Gastrocnemius medialis (tissue), 4 donors: ENCODE measurements around the gene SH2D4B. TPM values are rescaled to one million over a fixed set of nuclear protein-coding genes. Genes with fewer than 3 reads are reported as not detected.

Source experiments
- ATAC-seq, 2 donors: fragments of 150-250 bp; one replicate each; pipeline ENCODE4 v1.9.1; 2016
- DNase-seq, 2 donors: peaks; one replicate each; pipeline ENCODE4 v3.0.0-alpha.2; 2019
- H3K27ac ChIP-seq, 4 donors: fragments of 200-600 bp; sonication (generic); 1 replicate in 1 of 4; 2 replicates in 3 of 4; pipeline ENCODE4 v1.5.1; 2016 to 2018; ENCODE audit warnings: mild to moderate bottlenecking in 2 of 4, moderate library complexity in 1 of 4
- H3K27me3 ChIP-seq, 3 donors: fragments of 200-600 bp; sonication (generic) in 2 of 3; 1 replicate in 1 of 3; 2 replicates in 2 of 3; pipeline versions ENCODE4 v1.5.1 to v1.6.0; 2016 to 2019; ENCODE audit warnings: mild to moderate bottlenecking in 1 of 3, moderate library complexity in 1 of 3
- H3K36me3 ChIP-seq, 2 donors: fragments of 200-600 bp; sonication (generic) in 1 of 2; one replicate each; pipeline ENCODE4 v1.5.1; 2017 to 2018
- H3K4me1 ChIP-seq, 2 donors: fragments of 200-600 bp; sonication (generic) in 1 of 2; one replicate each; pipeline ENCODE4 v1.5.1; 2016 to 2017; ENCODE audit warnings: mild to moderate bottlenecking in 2 of 2
- H3K4me3 ChIP-seq, 4 donors: fragments of 200-600 bp; sonication (generic) in 3 of 4; 1 replicate in 1 of 4; 2 replicates in 3 of 4; pipeline ENCODE4 v1.5.1; 2016 to 2019; ENCODE audit warnings: mild to moderate bottlenecking in 2 of 4
- H3K9me3 ChIP-seq, 3 donors: fragments of 200-600 bp; sonication (generic) in 2 of 3; 1 replicate in 1 of 3; 2 replicates in 2 of 3; pipeline ENCODE4 v1.5.1; 2016 to 2019
- CTCF ChIP-seq, 5 experiments: fragments of 450-650 bp in 3 of 5; fragments of 200-600 bp in 2 of 5; sonication (generic) in 2 of 5; IDR thresholded peaks in 4 of 5; conservative IDR thresholded peaks in 1 of 5; 1 replicate in 4 of 5; 2 replicates in 1 of 5; pipeline ENCODE4 v1.5.1; 2016 to 2019; ENCODE audit warnings: antibody characterized with exemption in 5 of 5, mild to moderate bottlenecking in 3 of 5, moderate library complexity in 3 of 5
- POLR2A ChIP-seq, 2 donors: fragments of 450-650 bp; IDR thresholded peaks; one replicate each; pipeline ENCODE4 v1.6.1; 2017; ENCODE audit warnings: antibody characterized with exemption in 2 of 2, mild to moderate bottlenecking in 2 of 2, moderate library complexity in 2 of 2
- in situ Hi-C, 4 donors: fragments of 200-750 bp; cut with MboI; loops; one replicate each; pipeline versions ENCODE4 v1.15.0 to v1.8.0; 2017; ENCODE audit warnings: low sequenced_read_pairs in 4 of 4
- intact Hi-C: fragments of 100-400 bp; cut with DNase I; formaldehyde crosslinking; loops from one replicate; pipeline ENCODE4 v1.15.1; 2023; ENCODE audit warnings: low total_unique reads
- total RNA-seq, 4 donors: library from RNA; depleted of rRNA; stranded (reverse); fragments of >200 nt; gene quantifications; one replicate each; pipeline versions ENCODE4 v1.1.0 to v1.2.3, GENCODE V29; 2016

SH2D4B gene
- total RNA-seq, 4 donors from 2014 or later = not detected

GRCh38 chr10:80498078-80498832 is 39.4 kb upstream of the SH2D4B start:
- H3K4me3 ChIP-seq = no peak overlapping the region

GRCh38 chr10:80498833-80499741 is 38.6 kb upstream of the SH2D4B start:
- H3K27ac ChIP-seq = peak overlapping the region; percentile 74 to 84 (median 80)
- in situ Hi-C loops = loop anchor here in 1 of 4 donors (5.0 kb wide), 1 partner anchor 42 kb away; no protein-coding TSS in a partner anchor
- peaks cover 63 to 82% of the 10 kb centered on the region in 2 donors for H3K4me1 ChIP-seq

More at GRCh38 chr10:80498078-80498832, 39.4 kb upstream of the SH2D4B start:
- no peak for DNase-seq
- peak; percentile 1 to 29 for ATAC-seq
- in situ Hi-C loops (loop anchor here in 1 of 4 donors (5.0 kb wide), 1 partner anchor 41 kb away; no protein-coding TSS in a partner anchor), intact Hi-C loops (no loop called here)
- Histone ChIP-seq H3K27ac (peak overlapping the region; percentile 74 to 84 (median 80)), H3K27me3 (no peaks in the 10 kb centered on the region), H3K4me1 (peaks cover 67 to 82% of the 10 kb centered on the region in 2 donors), H3K9me3 (no peaks in the 10 kb centered on the region), H3K36me3 (no peaks in the 10 kb centered on the region)
- no peak for TF ChIP-seq CTCF (IDR thresholded peaks at IDR 0.05 in 4 of 5, conservative IDR thresholded peaks at IDR 0.05 in 1 of 5)
- TF ChIP-seq POLR2A (IDR thresholded peaks at IDR 0.05) = no peak

GRCh38 chr10:80500572-80501380 is 36.9 kb upstream of the SH2D4B start:
- ATAC-seq (peak in 1 of 2 donors; percentile 30), DNase-seq (peak; percentile 45 to 62)
- intact Hi-C loops (no loop called here), in situ Hi-C loops (loop anchor here in 3 of 4 donors (5.0 to 10.0 kb wide), 2 partner anchors 53 to 116 kb away; no protein-coding TSS in a partner anchor)
- H3K36me3 ChIP-seq = no peaks in the 10 kb centered on the region
- H3K4me1 ChIP-seq = peaks cover 58 to 86% of the 10 kb centered on the region in 2 donors
- H3K27me3 ChIP-seq = no peaks in the 10 kb centered on the region
- peak overlapping the region in 3 of 4 donors; percentile 8 to 17 (median 15) for H3K4me3 ChIP-seq
- no peak for TF ChIP-seq CTCF (IDR thresholded peaks at IDR 0.05 in 4 of 5, conservative IDR thresholded peaks at IDR 0.05 in 1 of 5)
- TF ChIP-seq POLR2A (IDR thresholded peaks at IDR 0.05) = no peak
- H3K27ac ChIP-seq = peak overlapping the region; percentile 74 to 84 (median 80)
- H3K9me3 ChIP-seq = no peaks in the 10 kb centered on the region

More at GRCh38 chr10:80498833-80499741, 38.6 kb upstream of the SH2D4B start:
- TF ChIP-seq CTCF (IDR thresholded peaks at IDR 0.05 in 4 of 5, conservative IDR thresholded peaks at IDR 0.05 in 1 of 5) = peak in 1 of 5 experiments; percentile 11
- no peak for TF ChIP-seq POLR2A (IDR thresholded peaks at IDR 0.05)
- H3K9me3 ChIP-seq = no peaks in the 10 kb centered on the region
- no peak overlapping the region for H3K4me3 ChIP-seq
- peak; percentile 91 to 94 for ATAC-seq
- H3K36me3 ChIP-seq = no peaks in the 10 kb centered on the region
- DNase-seq = peak; percentile 85 to 92
- H3K27me3 ChIP-seq = no peaks in the 10 kb centered on the region
- intact Hi-C loops = no loop called here

- no peaks in the 10 kb centered on the region for H3K36me3 ChIP-seq
- in situ Hi-C loops (loop anchor here in 3 of 4 donors (5.0 to 10.0 kb wide), 2 partner anchors 54 to 117 kb away; no protein-coding TSS in a partner anchor), intact Hi-C loops (no loop called here)
Measured at GRCh38 chr10:80501381-80501912, 36.3 kb upstream of the SH2D4B start.

More at GRCh38 chr10:80501381-80501912, 36.3 kb upstream of the SH2D4B start:
- TF ChIP-seq POLR2A (IDR thresholded peaks at IDR 0.05) = no peak
- no peaks in the 10 kb centered on the region for H3K9me3 ChIP-seq
- DNase-seq = no peak
- peaks cover 61 to 89% of the 10 kb centered on the region in 2 donors for H3K4me1 ChIP-seq
- no peaks in the 10 kb centered on the region for H3K27me3 ChIP-seq
- no peak overlapping the region for H3K4me3 ChIP-seq
- H3K27ac ChIP-seq = peak overlapping the region; percentile 74 to 84 (median 80)
- no peak for ATAC-seq
